CD4-positive, alpha-beta T cell treated with Interleukin-17A for 1 hour (primary cell): ENCODE measurements around the gene FAM107A.
A peak's percentile ranks its signal among the peaks of the same experiment; 100 is the strongest.
"Not testable (repeated sequence)": the region's sequence is repeated elsewhere in the genome, so short reads cannot be mapped to it uniquely, and the experiment has no call there.

Source experiments
- DNase-seq: peaks from one replicate; pipeline ENCODE4 v3.0.0-alpha.2; 2020

The FAM107A gene

DNA sequence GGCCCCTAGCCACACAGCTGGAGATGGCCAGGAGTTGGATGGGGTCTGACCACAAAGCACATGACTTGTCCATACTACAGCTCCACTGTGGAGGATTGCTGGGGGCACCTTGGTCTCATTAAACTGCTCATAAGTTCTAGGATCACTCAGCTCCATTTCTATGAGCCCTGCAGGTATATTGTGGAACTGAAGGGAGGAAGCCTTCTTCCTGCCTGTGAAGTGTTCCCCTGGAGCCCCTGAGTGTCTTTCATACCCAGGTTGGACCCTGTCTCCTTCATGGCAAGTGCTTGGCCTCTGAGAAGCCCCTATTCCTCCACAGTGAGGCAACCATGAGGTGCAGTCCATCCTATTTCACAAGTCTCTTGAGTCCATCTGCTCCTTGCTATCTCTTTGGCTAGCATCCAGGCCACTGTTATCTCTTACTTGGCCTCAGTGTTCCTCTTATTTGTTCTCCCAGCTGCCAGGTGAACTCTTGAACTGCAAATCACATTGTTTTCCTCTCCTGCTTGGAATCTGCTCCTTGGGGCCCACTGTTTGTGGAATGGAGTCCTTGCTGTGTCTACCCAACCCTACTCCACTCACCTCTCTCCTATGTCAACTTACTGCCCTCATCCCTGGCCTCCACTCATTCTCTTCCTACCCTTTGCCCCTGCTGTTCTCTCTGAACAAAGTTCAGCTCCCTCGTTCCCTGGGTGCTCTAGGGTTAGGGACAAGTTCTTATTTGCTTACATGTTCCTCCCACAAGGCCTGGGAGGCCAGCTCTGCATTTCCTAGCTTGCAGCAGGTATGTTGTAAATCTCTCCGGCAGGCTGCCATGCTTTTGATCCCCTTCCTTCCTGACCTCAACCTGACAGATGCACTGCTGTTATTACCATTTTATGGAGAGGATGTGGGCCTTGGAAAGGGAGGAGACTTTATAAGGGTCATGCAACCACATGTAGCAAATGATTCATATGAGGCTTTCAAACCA is 41.4 kb downstream of the FAM107A start:
- DNase-seq, result no peak

DNA sequence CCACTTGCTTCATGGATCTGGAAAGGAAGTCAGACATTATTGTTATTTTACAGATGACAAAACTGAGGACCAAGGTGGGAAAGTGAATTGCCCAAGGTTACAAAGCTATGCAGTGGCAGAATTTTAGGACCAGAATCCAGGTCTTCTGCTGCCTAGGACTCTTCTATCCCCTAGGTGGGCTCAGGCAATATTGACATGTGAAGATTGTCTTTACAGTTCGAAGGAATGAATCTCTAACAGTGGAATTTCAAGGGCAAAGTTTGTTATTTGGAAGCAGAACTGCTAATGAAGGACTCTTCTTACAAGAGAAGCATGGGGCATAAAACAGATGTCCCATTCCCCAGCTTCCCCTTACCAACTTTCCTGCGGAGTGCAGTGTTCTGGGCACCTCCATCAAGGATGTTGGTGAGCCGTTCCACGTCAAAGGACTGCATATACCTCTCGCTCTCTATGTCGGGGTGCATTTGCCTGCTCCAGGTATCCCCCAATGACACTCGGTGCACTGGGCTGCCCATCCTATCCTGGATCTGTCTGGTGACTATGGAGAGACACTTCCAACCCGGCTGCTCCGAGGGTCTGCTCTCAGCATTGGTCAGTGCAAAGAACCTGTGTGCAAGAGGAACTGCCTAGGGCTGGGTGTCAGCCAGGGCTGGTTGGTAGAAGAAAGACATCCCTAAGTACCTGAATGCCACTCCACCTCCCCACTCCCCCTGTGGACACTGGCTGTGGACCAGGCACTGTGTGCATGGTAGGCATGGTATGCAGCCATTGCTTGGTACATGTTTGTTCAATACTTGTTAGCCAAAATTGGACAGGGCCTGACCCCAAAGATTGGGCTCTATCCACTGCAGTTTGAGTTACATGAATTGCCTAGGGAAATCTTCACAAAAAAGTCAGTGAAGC is 42.3 kb downstream of the FAM107A start:
- no peak for DNase-seq

DNA sequence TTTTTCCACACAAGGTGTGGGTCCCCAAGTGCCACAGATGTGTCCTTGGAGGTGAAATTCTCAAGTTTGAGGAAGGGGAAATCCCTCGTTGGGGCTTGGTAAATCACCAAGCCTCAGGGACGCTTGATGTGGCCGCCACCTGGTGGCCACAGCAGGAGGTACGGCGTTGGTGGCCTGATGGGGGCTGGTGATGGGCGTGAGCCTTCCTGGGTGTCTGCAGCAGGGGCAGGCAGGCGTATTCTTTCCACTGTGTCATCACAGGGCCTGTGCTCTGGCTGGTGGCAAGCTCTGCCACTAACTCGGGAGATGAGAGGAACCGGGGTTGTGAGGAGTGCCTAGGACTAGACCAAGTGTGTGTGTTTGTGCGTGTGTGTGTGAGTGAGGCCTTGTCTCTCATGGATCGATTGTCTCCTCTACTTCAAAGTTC is 44.4 kb downstream of the FAM107A start:
- peak; percentile 84 for DNase-seq

DNA sequence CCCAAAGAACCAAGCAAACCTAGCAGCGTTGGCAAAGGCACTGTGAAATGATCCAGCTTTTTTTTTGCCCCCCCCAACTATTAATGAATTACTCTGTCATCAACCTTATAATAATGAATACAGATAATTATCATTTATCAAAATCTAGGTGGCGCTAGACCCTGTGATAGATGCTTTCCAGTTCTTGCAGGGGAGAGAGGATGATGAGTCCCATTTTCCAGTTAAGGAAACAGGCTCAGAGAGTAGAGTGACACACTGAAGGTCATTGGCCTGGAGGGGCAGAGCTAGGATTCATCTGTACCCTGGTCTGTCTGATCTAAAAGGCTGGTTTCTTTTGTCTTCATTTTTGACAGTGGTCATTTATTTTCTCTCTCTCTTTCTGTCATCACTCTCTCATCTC is 45.2 kb downstream of the FAM107A start:
- no peak for DNase-seq

DNA sequence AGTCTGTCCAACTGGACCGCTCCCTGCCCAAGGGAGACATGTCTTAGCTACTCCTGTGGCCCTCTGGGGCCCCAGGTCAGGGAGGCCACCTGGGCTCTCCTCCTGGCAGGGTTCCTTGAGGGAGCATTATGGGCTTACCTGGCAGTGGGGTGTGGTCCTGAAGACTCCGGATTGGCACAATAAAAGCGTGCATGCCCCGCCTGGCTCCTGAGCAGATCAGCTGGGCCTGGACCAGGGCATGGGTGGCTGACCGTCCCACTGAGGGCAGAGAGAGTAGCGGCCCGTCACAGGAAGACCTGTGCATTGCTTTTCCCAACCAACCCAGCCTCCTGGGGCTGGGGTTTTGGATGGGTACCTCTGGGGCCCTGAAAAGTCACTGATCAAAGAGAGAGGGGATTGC is 45.6 kb downstream of the FAM107A start:
- no peak for DNase-seq

DNA sequence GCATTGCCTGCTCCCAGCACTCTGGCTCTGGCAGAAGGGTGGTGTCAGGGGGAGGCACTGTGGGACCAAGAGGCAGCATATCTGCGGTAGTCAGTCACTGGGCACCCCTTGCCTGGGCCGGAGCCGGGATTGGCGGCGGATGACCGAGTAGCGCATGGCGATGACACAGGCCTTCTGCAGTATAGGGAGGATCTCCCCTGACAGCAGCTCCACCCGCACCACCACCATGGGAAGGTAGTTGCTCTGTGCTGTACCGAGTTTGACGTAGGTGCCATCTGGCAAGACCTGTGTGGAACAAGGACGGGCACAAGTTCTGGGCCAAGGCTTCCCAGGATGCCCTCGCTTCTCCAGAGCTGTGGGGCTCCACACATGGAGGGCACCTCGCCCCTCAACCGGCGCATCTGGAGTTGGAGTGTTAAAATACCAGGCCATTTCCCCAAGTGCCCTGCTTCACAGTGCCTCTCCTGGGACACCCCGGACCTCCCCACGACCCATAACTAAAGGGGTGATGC is 46.8 kb downstream of the FAM107A start:
- DNase-seq, result no peak

DNA sequence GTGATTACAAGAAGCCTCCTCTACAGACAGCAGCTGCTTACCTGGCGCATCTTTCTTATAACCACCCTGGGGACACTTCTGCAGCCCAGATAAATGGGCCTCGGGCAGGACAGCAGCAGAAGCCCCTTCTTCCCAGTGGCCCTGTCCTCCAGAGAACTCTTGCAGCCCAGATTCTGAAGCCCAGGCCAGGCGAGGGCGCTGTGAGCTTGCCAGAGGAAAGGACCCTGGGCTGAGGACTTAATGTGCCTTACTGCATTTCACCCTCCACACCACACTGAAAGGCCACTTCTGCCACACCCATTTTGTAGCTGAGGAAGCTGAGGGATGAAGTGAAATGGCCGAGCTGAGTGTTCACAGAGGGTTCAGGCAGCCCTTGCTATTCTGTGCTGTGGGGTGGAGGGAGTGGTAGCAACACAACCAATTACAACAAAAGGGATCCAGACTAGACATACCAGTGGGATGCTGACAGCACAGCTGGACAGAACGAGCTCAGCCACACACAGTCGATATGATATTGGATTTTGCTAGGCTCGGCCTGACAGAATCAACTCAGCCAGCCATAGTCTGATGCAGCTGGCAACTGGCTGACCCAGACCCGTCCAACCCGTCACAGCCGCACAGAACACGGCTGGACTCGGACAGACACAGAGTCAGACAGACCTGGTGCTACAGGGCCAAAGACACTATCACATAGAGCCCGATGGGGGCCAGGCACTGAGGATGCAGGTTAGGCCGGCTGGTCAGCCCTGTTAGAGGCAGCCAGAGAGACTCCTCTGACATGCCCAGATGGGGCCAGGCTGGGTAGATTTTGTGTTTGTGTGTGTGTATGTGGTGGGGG is 47.5 kb downstream of the FAM107A start:
- DNase-seq, result no peak

DNA sequence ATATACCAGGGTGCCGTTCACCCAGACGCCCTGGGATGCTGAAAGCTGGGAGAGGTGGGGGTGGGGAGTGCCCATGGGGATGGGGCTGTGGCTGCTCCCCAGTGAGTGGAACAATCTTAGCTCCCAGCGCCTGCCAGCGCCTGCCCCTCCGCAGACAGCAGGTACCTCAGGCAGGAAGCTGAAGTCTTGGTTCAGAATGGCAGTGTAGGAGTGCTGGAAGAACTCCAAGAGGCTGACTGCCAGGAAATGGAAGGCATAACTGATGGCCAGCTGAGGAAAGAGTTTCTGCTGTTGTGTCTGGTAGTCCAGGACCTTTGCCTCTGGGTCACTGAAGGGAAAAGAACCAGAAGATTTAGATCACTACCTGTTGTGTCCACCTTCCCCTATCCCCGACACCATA is 48.6 kb downstream of the FAM107A start:
- DNase-seq, result no peak

DNA sequence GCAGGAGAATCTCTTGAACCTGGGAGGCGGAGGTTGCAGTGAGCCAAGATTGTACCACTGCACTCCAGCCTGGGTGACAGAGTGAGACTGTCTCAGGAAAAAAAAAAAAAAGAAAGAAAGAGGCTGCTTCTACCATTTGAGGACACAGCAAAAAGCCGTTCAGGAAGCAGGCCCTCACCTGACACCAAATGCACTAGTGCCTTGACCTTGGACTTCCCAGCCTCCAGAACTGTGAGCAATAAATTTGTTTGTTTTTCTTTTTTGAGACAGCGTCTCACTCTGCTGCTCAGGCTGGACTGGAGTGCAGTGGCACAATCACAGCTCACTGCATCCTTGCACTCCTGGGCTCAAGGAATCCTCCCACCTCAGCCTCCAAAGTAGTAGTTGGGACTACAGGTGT is 49.8 kb downstream of the FAM107A start:
- not testable (repeated sequence) for DNase-seq

DNA sequence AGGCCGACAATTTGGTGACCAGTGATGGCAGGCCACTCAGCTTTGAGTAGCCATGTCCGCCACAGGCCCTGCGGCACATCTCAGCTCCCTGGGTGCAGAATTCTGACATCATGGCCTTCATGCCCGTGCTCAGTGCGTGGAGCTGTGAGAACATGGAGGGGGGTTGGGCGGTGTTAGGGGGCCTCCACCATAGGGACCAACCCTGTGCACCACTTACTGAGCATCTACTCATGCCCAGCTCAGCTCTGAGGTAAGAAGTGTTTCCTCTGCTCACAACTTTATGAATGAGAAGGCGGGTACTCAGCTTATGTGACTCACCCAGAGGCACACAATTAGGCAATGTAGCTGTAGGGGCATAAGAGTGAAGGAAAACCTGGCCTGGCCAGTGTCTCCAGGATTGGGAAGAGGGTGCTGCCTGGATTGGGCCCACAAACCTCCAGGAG is 50.7 kb downstream of the FAM107A start:
- no peak for DNase-seq

DNA sequence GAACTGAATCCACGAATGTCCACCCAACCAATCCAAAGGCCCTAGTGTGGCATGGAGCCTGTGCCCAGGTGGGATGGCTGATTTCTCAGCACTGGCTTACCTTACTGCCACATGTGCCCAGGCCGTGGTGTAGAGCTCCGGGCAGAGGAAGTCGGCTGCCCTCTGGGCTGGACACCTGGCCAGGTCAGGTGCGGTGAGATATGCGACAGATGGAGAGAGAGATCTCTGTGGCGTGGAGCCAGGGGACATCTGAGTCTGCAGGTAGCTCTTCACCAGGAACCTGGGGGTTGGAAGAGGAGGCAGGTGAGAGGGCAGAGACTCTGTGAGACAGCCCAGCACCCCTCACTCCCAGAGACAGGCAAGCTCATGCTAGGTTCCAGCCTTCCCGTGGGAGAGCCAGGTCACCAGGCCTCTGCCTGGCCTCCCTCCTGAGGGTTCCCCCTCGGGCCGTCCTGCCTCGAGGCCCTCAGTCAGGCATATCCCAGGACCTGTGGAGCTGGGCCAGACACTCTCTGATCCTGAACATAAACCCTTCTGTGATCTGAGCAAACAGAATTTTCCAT is 52.8 kb downstream of the FAM107A start:
- no peak for DNase-seq

DNA sequence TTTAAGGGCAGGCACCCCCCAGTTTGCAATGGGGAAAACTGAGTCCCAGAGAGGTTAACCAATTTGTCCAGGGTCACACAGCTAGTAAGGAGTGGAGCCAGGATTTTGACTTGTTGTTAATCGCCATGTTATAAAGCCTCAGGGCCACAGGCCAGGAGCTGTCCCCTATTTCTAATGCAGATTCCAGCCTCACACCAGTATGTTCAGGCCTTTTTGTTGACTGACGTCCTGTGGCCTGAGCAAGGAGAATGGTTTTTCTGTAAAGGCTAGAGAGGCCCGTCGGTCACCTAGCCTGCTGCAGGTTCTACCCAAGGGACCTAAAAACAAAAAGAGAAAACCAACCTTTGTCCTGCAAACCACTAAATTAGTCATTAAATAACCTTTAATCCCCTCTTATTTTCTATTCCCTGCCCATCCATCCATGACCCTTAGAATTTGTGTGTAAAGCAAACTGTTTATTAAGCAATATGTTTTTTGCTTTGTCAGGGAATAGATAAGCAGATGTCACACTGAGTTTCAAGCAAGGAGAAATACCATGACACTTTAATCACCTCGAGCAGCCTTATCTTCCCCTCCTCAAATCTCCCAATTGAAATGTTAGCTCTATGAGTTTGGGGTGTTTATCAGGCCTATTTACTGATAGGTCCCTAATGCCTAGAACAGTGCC is 54.3 kb downstream of the FAM107A start:
- no peak for DNase-seq

DNA sequence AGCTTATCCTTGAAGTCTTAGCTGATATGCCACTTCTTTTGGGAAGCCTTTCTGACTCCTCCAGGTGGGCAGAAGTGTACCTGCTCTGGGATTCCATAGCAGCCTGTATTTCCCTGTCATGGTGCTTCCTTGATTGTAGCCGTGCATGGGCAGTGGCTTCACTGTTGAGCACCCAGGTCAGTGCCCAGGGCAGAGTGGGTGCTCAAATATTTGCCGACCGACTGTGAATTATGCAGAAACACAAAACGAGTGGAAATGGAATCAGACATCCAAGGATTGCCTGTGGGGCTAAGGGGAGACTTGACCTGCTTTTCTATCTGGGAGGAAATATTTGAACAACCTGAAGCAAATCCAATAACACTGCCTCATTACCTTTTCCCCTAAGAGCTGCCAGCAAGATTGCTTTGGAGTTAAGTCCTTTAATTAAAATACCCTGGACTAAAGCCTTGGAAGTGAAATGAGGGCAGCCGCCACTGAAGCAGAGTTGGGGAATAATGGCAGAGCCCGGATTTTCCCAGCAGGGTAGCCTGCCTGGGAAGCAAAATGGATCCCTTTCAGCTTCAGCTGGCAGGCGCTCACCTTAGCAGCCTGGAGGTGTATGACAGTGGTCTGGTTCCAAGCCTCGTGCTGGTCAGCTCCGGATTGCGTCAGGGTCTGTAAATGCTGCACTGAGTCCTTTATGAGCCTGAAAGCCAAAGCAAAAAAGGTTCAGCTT is 55.1 kb downstream of the FAM107A start:
- no peak for DNase-seq

DNA sequence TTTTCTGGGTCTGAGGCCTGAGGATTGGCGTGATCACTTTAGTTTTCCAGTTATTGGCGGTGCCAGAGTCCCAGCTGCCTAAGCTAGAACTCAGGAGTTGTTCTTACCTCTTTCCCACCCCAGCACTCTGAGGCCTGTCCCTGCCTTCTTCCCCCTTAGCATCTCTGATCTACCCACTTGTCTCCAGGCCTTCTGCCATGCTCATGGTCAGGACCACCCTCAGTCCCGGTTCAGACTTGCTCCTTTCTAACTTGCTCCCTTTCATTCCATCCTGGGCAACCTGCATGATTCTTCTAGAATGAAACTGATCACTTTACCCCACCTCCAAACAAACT is 55.9 kb downstream of the FAM107A start:
- DNase-seq, result no peak

DNA sequence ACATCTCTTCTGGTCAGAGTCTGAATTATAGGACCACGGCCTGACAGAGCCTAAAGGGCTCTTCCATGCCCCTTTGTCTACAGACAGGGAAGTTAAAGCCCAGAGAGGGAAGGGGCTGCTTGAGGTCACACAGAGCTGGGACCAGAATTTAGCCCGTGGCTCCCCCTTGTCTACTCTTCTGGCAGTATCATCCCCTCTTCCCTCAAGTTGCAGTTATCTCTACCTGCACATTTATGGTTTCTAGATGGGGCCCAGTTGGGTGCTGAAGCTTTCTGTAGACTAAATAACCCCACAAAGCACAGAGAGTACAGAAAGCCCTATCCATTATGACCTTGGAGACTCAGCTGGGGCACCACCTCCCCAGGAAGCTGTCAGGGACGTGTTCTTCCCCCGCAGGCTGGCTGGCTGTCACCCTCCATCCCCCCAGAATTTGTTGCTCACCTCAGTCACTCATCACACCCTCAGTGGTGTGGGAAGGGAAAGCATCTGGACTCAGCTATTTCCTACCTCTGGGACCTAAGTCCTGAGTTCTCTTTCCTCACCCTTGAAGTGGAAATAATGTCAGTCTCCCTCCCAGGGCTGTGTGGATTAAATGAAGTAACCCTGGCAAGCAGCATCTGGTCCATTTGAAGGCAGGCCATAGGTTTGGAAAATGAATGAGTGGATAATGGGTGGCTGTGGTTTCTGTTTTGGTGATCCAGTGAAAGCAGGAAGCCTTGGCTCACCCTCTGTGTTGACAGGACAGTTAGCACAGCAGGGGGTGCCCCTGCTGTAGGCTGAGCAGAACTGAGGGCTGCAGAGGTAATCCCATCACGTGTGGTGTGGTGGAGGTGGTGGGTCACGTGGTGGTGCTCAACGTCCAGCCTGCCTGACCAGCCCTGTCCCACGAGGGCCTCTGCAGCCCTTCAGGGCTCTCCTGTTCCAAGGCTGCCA is 56.5 kb downstream of the FAM107A start:
- no peak for DNase-seq

DNA sequence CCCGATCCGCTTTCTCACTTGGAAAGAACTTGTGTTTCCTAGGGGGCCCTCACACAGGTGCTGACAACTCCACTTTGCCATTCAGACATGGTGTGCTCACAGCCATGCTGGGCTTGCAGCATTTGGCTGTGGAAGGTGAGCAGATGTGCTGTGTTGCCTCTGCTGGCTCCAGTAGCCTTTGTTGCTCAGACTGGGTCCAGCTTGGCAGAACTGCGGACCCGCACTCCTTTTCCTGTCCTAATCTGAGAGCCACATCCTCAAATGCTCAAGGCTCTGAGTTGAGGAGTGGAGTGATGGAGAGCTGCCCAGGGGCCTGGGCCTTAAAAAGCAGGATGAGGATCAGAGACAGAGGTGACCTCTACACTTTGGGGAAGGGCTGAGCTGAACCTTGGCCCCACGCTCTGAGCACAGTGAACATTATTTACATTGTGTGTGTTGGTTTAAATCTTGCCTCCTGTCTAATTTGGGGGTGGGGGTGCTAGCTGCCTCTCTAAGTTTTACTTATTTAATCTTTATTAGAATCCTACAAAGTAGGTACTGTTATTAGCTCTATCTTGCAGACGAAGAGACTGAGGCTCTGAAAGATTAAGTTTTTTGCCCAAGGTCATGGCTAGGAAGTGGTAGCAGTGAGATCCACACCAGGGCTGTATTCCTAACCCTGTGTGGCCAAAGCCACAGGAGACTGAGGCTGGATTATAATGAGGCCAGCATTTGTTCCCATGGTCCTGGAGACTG is 57.4 kb downstream of the FAM107A start:
- DNase-seq, result no peak

DNA sequence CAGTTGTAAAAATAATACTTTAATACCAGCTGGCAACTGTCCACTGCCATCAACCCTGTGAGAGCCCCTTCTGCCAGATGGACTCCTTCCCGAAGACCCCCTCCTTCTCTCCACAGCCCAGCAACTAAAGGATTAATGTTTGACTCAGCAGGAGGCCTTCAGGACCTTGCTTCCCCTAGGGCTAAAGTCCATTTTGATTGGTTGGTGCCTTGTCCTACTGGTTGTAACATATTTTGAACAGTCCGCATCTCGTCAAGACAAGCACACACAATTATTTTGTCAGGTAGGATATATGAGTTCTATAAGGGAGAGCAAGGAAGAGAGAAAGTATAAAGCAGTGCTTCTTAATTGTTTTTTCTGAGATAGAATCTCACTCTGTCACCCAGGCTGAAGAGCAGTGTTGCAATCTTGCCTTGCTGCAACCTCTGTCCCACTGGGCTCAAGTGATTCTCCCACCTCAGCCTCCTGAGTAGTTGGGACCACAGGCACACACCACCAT is 58.9 kb downstream of the FAM107A start:
- no peak for DNase-seq

DNA sequence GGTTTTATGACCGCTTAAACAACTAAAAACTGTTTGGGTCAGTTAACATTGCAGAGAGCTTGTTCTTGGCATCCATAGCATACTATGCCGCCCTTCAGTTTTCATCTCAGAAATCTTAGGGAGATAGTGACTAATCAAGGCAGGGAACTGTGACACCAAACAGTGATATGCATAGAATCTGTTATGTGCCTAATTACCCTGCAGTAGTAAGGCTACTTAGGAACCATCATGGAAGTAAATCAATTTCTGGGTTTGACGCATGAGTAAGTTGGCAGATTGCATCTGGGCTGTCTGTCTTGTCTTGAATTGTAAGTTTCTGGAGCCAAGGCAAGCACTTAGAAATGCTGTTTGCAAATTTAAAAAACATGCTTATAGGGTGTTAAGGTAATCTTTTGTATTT is 62.8 kb downstream of the FAM107A start:
- DNase-seq, result no peak
